HCT116 (cell line): ENCODE results near the gene SEC16B. TPM values are rescaled to one million over a fixed set of nuclear protein-coding genes. Genes with fewer than 3 reads are reported as not detected.

ENCODE experiments used
- ATAC-seq: fragments of 200-7000 bp; cut with Tn5 transposase; 2 replicates; pipeline ENCODE4 v1.9.1; 2020; ENCODE audit warnings: mild to moderate bottlenecking, moderate library complexity
- BruUV-seq: library from RNA; stranded (reverse); fragments of 400-500 nt; replicated peaks from 2 replicates; lab custom pipeline; 2021; lab: Mats Ljungman, UMichigan
- CTCF ChIA-PET: fragments of 300-600 bp; sonication (Branson Sonifier 250); formaldehyde crosslinking; loops from one replicate; lab custom pipeline; 2021; ENCODE audit warnings: antibody characterized with exemption; lab: Charles Lee
- POLR2A ChIA-PET: fragments of 300-600, 350-600 bp; sonication (Branson Sonifier 250); formaldehyde crosslinking; loops from one replicate; lab custom pipeline; 2021; ENCODE audit warnings: antibody characterized with exemption; lab: Charles Lee
- RAD21 ChIA-PET, 2 experiments: fragments of 300-600 bp; sonication (Branson Sonifier 250); formaldehyde crosslinking; loops; one replicate each; lab custom pipeline; 2023; ENCODE audit warnings: low total read pairs in 2 of 2; ENCODE audit not compliant: uncharacterized antibody in 2 of 2, unreplicated experiment in 2 of 2, low non-redundant PET in 1 of 2; lab: Charles Lee
- DNase-seq: peaks from one replicate; pipeline ENCODE4 v3.0.0-alpha.2; 2010; ENCODE audit warnings: low read depth, low spot score
- H2AFZ ChIP-seq: fragments of 200-600 bp; shearing (Covaris generic), sonication (generic); 2 replicates; pipeline ENCODE4 v1.6.1; 2017; ENCODE audit warnings: low read depth, mixed run types, mixed read lengths, antibody characterized with exemption, low read length; ENCODE audit not compliant: poor library complexity, severe bottlenecking
- H3K27ac ChIP-seq: 2 replicates; pipeline ENCODE4 v1.5.1; 2012; ENCODE audit warnings: low read depth, low read length
- H3K27me3 ChIP-seq: fragments of 200-600 bp; sonication (generic); 2 replicates; pipeline ENCODE4 v1.6.1; 2016; ENCODE audit warnings: mixed run types, low read length, mixed read lengths; ENCODE audit not compliant: insufficient read depth
- H3K36me3 ChIP-seq, 2 experiments: fragments of 200-500 bp in 1 of 2; fragments of 200-600 bp in 1 of 2; sonication (Bioruptor generic) in 1 of 2; sonication (generic) in 1 of 2; 2 replicates each; pipeline versions ENCODE4 v1.5.1 to v1.6.1; 2014 to 2016; ENCODE audit warnings: low read length in 2 of 2, inconsistent platforms in 1 of 2, mixed read lengths in 1 of 2, mixed run types in 1 of 2; ENCODE audit not compliant: insufficient read depth in 2 of 2, control insufficient read depth in 1 of 2
- H3K4me1 ChIP-seq, 2 experiments: fragments of 200-600 bp in 1 of 2; sonication (generic) in 1 of 2; 2 replicates each; pipeline versions ENCODE4 v1.5.1 to v1.6.1; 2012 to 2017; ENCODE audit warnings: low read length in 2 of 2, inconsistent platforms in 1 of 2, mild to moderate bottlenecking in 1 of 2, mixed read lengths in 1 of 2, mixed run types in 1 of 2, moderate library complexity in 1 of 2; ENCODE audit not compliant: insufficient read depth in 2 of 2, control insufficient read depth in 1 of 2
- H3K4me2 ChIP-seq: fragments of 200-600 bp; sonication (generic); 2 replicates; pipeline ENCODE4 v1.6.1; 2017; ENCODE audit warnings: mixed run types, low read length, mixed read lengths
- H3K4me3 ChIP-seq, 2 experiments: fragments of 200-600 bp in 1 of 2; sonication (generic) in 1 of 2; replicated peaks in 1 of 2; 2 replicates each; pipeline ENCODE4 v1.5.1; 2011 to 2016; ENCODE audit warnings: low read length in 2 of 2, control low read depth in 1 of 2, low read depth in 1 of 2, mild to moderate bottlenecking in 1 of 2, mixed read lengths in 1 of 2, mixed run types in 1 of 2
- H3K79me2 ChIP-seq: fragments of 200-600 bp; sonication (generic); 2 replicates; pipeline ENCODE4 v1.6.1; 2017; ENCODE audit warnings: mild to moderate bottlenecking, mixed run types, low read length, moderate library complexity, mixed read lengths; ENCODE audit not compliant: insufficient read depth
- H3K9ac ChIP-seq: fragments of 200-600 bp; sonication (generic); 2 replicates; pipeline ENCODE4 v1.6.1; 2016; ENCODE audit warnings: low read length, mixed read lengths
- H3K9me2 ChIP-seq: fragments of 200-600 bp; sonication (generic), shearing (Covaris generic); 2 replicates; pipeline ENCODE4 v1.6.1; 2017; ENCODE audit warnings: mixed run types, mild to moderate bottlenecking, moderate library complexity; ENCODE audit not compliant: insufficient read depth
- H3K9me3 ChIP-seq, 2 experiments: fragments of 200-500 bp in 1 of 2; fragments of 200-600 bp in 1 of 2; sonication (Bioruptor generic) in 1 of 2; sonication (generic) in 1 of 2; 2 replicates each; pipeline ENCODE4 v1.6.1; 2014 to 2017; ENCODE audit warnings: low read length in 2 of 2, mixed read lengths in 2 of 2, inconsistent platforms in 1 of 2, low read depth in 1 of 2, mild to moderate bottlenecking in 1 of 2, mixed run types in 1 of 2, moderate library complexity in 1 of 2; ENCODE audit not compliant: control insufficient read depth in 1 of 2, insufficient read depth in 1 of 2
- H4K20me1 ChIP-seq: fragments of 200-600 bp; sonication (generic), shearing (Covaris generic); 2 replicates; pipeline ENCODE4 v1.6.1; 2017; ENCODE audit warnings: mixed run types, mild to moderate bottlenecking, moderate library complexity; ENCODE audit not compliant: insufficient read depth
- CBX3 ChIP-seq: IDR thresholded peaks from 2 replicates; pipeline ENCODE4 v1.6.1; 2012; ENCODE audit warnings: low read depth
- CEBPB ChIP-seq: IDR thresholded peaks from 2 replicates; pipeline ENCODE4 v1.6.1; 2012; ENCODE audit warnings: low read depth
- EGR1 ChIP-seq: IDR thresholded peaks from 2 replicates; pipeline ENCODE4 v1.6.1; 2012; ENCODE audit warnings: low read depth
- EZH2 ChIP-seq: fragments of 200-600 bp; sonication (generic); IDR thresholded peaks from 2 replicates; pipeline ENCODE4 v1.6.1; 2017; ENCODE audit warnings: antibody characterized with exemption, mixed run types
- EZH2phosphoT487 ChIP-seq: fragments of 200-600 bp; IDR thresholded peaks from 2 replicates; pipeline ENCODE4 v1.6.1; 2018; ENCODE audit warnings: antibody characterized with exemption, borderline replicate concordance
- FOSL1 ChIP-seq: IDR thresholded peaks from 2 replicates; pipeline ENCODE4 v1.6.1; 2012; ENCODE audit warnings: low read depth
- POLR2A ChIP-seq: IDR thresholded peaks from 2 replicates; pipeline ENCODE4 v1.7.0; 2011; ENCODE audit warnings: borderline replicate concordance; ENCODE audit not compliant: insufficient read depth, insufficient read length; ENCODE audit errors: extremely low read depth
- POLR2AphosphoS5 ChIP-seq: IDR thresholded peaks from 2 replicates; pipeline ENCODE4 v1.6.1; 2011; ENCODE audit warnings: mild to moderate bottlenecking, low read depth, low read length, moderate library complexity
- RAD21 ChIP-seq: IDR thresholded peaks from 2 replicates; pipeline ENCODE4 v1.6.1; 2012; ENCODE audit warnings: low read depth, mild to moderate bottlenecking
- SIN3A ChIP-seq: IDR thresholded peaks from 2 replicates; pipeline ENCODE4 v1.6.1; 2012; ENCODE audit warnings: low read depth
- SP1 ChIP-seq: IDR thresholded peaks from 2 replicates; pipeline ENCODE4 v1.6.1; 2012; ENCODE audit warnings: low read depth
- SRF ChIP-seq: IDR thresholded peaks from 2 replicates; pipeline ENCODE4 v1.6.1; 2012; ENCODE audit warnings: low read depth
- TCF7L2 ChIP-seq: IDR thresholded peaks from 2 replicates; pipeline ENCODE4 v1.7.0; 2011; ENCODE audit warnings: borderline replicate concordance, inconsistent platforms; ENCODE audit not compliant: insufficient read depth, insufficient read length; ENCODE audit errors: extremely low read depth
- ZFX ChIP-seq: fragments of 450-650 bp; IDR thresholded peaks from 2 replicates; pipeline ENCODE4 v1.6.1; 2017
- ZNF274 ChIP-seq: fragments of 200-500 bp; sonication (Bioruptor generic); IDR thresholded peaks from 2 replicates; pipeline ENCODE4 v1.6.1; 2014; ENCODE audit warnings: mild to moderate bottlenecking, low read depth, low read length, inconsistent platforms
- intact Hi-C: fragments of 100-400 bp; cut with micrococcal nuclease; formaldehyde crosslinking; loops from 2 replicates; pipeline ENCODE4 v1.10.0; 2022
- total RNA-seq: library from RNA; stranded (reverse); gene quantifications from one replicate; pipeline ENCODE4 v1.2.1, GENCODE V29; 2021; ENCODE audit not compliant: unreplicated experiment
- TF ChIP-seq, protein P1 (sequence below), 3 experiments: fragments of 200-600 bp in 1 of 3; sonication (generic) in 1 of 3; IDR thresholded peaks in 2 of 3; conservative IDR thresholded peaks in 1 of 3; 2 replicates each; pipeline ENCODE4 v1.5.1; 2012 to 2017; ENCODE audit warnings: low read depth in 2 of 3, low read length in 2 of 3, antibody characterized with exemption in 1 of 3, borderline replicate concordance in 1 of 3, control low read depth in 1 of 3, mild to moderate bottlenecking in 1 of 3, mixed read lengths in 1 of 3, mixed run types in 1 of 3, moderate library complexity in 1 of 3; ENCODE audit not compliant: insufficient read depth in 1 of 3
- TF ChIP-seq, protein P2 (sequence below): IDR thresholded peaks from 2 replicates; pipeline ENCODE4 v1.6.1; 2012
- TF ChIP-seq, protein P3 (sequence below): IDR thresholded peaks from 2 replicates; pipeline ENCODE4 v1.6.1; 2012

The SEC16B gene
- total RNA-seq, 1 experiment from 2014 or later, result 1.2 TPM

DNA sequence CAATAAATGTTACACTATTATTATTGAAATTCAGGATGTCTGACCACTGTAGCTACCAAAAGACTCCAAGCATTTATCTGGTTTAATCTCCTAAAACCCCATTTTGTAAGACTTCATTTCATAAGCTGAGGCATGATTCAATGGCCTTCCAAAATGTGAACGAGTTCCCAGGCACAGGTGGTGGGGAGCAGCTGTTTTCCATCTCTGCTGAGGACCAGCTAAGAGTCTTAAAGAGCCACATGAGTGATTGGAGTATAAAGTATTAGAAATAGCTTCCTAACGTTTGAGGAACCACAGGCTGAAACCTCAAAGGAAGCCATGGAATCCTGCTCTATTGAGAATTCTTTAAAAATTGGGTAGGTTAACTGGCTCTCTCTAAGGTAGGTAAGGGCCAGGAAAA is 44.9 kb downstream of the SEC16B start:
- ChIA-PET RAD21 (no interaction called here), POLR2A (no interaction called here), CTCF (interaction anchor here (1.0 kb wide), 1 partner anchor 107 kb away, joined by 3 read pairs; no protein-coding TSS in a partner anchor)
- Histone ChIP-seq H2AFZ (no peak overlapping the region), H3K36me3 (no peaks in the 10 kb centered on the region), H3K9me2 (no peaks in the 10 kb centered on the region), H3K4me1 (peaks cover 0 to 9% of the 10 kb centered on the region in 2 experiments; a peak in 1 of 4 replicates), H3K4me3 (no peak overlapping the region), H3K79me2 (no peaks in the 10 kb centered on the region), H4K20me1 (no peaks in the 10 kb centered on the region), H3K4me2 (no peak overlapping the region), H3K9ac (no peak overlapping the region), H3K27me3 (peaks cover 3% of the 10 kb centered on the region; the same call in 1 of the 2 replicates), H3K27ac (no peak overlapping the region), H3K9me3 (no peaks in the 10 kb centered on the region)
- DNase-seq, result no peak
- intact Hi-C loops, result no loop called here
- no peak for ATAC-seq
- TF ChIP-seq, protein P1, sequence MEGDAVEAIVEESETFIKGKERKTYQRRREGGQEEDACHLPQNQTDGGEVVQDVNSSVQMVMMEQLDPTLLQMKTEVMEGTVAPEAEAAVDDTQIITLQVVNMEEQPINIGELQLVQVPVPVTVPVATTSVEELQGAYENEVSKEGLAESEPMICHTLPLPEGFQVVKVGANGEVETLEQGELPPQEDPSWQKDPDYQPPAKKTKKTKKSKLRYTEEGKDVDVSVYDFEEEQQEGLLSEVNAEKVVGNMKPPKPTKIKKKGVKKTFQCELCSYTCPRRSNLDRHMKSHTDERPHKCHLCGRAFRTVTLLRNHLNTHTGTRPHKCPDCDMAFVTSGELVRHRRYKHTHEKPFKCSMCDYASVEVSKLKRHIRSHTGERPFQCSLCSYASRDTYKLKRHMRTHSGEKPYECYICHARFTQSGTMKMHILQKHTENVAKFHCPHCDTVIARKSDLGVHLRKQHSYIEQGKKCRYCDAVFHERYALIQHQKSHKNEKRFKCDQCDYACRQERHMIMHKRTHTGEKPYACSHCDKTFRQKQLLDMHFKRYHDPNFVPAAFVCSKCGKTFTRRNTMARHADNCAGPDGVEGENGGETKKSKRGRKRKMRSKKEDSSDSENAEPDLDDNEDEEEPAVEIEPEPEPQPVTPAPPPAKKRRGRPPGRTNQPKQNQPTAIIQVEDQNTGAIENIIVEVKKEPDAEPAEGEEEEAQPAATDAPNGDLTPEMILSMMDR (IDR thresholded peaks at IDR 0.05 in 2 of 3, conservative IDR thresholded peaks at IDR 0.05 in 1 of 3; ENCODE audit: borderline replicate concordance in 1 of 3, insufficient read depth in 1 of 3, low read depth in 2 of 3, low read length in 2 of 3), result no peak
- TF ChIP-seq SP1, result no peak
- no peak for TF ChIP-seq CBX3
- no peak for TF ChIP-seq TCF7L2
- no peak for TF ChIP-seq SIN3A
- no peak for TF ChIP-seq CEBPB
- TF ChIP-seq POLR2A, result no peak
- no peak for TF ChIP-seq ZNF274
- no peak for TF ChIP-seq ZFX
- TF ChIP-seq EGR1, result no peak
- TF ChIP-seq SRF, result no peak
- TF ChIP-seq POLR2AphosphoS5, result no peak
- TF ChIP-seq, protein P2, sequence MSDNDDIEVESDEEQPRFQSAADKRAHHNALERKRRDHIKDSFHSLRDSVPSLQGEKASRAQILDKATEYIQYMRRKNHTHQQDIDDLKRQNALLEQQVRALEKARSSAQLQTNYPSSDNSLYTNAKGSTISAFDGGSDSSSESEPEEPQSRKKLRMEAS, result no peak
- no peak for TF ChIP-seq RAD21
- TF ChIP-seq, protein P3, sequence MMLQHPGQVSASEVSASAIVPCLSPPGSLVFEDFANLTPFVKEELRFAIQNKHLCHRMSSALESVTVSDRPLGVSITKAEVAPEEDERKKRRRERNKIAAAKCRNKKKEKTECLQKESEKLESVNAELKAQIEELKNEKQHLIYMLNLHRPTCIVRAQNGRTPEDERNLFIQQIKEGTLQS, result no peak
- no peak for TF ChIP-seq EZH2phosphoT487
- TF ChIP-seq FOSL1, result no peak
- no peak for TF ChIP-seq EZH2
- no TSS peak for BruUV-seq
